PC-9 (cell line): ENCODE measurements around the gene WNT3.

Experiments
- CTCF ChIP-seq: fragments of 200-600 bp; sonication (generic); conservative IDR thresholded peaks from 2 replicates; pipeline ENCODE4 v1.6.1; 2017; ENCODE audit warnings: mixed run types, antibody characterized with exemption, mild to moderate bottlenecking, moderate library complexity
- EZH2 ChIP-seq: fragments of 200-600 bp; sonication (generic); IDR thresholded peaks from 2 replicates; pipeline ENCODE4 v1.8.0; 2017; ENCODE audit warnings: antibody characterized with exemption, low read depth

- TF ChIP-seq CTCF: no peak
- TF ChIP-seq EZH2: no peak
These were observed 98.6 kb downstream of the WNT3 start for GRCh38 chr17:46719891-46720290.
